HG03045 (cell line): Measurements from ENCODE around the gene UCN3.
"Not testable (repeated sequence)": the region's sequence is repeated elsewhere in the genome, so short reads cannot be mapped to it uniquely, and the experiment has no call there.

Experiments used
- ATAC-seq: cut with Tn5 transposase; IDR thresholded peaks from one replicate; pipeline ENCODE4 v1.9.1; 2021; ENCODE audit warnings: mild to moderate bottlenecking, moderate library complexity; ENCODE audit not compliant: unreplicated experiment

UCN3 gene

GRCh38 chr10:5404208-5405041 is 39.7 kb downstream of the UCN3 start, which contains the start of gene TUBAL3:
Gene TUBAL3, minus strand, starts transcription at chr10:5404828. Its CDS starts 36 bp downstream, at chr10:5404792.
- no peak for ATAC-seq

GRCh38 chr10:5406918-5407317 is 42.2 kb downstream of the UCN3 start:
- ATAC-seq, result no peak

- ATAC-seq, result not testable (repeated sequence)
These were observed 46.0 kb downstream of the UCN3 start for GRCh38 chr10:5410787-5411186.

- ATAC-seq, result no peak
These were observed 47.1 kb downstream of the UCN3 start for GRCh38 chr10:5411941-5412276.

- ATAC-seq, result peak; percentile 97
These were observed 47.6 kb downstream of the UCN3 start, which contains the start of gene NET1 for GRCh38 chr10:5412277-5412941. Gene NET1, plus strand, starts transcription at chr10:5412557. Its CDS starts 136 bp downstream, at chr10:5412693.

- ATAC-seq, result no peak
These were observed 48.5 kb downstream of the UCN3 start for GRCh38 chr10:5413012-5413938.

DNA sequence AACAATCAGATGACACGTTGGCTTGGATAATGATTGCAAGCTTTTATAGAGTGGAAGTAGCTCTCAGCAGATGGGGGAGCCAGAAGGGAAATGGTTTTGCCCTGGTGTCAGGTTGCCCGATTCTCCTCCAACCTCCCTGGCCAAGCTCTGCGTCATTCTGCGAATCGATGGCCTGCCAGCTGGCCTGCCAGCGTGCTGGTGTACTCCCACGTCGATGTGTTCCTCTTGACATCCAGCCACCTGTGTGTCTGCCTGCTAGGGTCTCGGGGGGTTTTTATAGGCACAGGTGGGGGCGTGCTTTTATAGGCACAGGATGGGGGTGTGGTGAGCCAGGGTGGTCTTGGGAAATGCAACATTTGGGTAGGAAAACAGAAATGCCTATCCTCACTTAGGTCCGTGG is 52.2 kb downstream of the UCN3 start:
- ATAC-seq, result no peak

DNA sequence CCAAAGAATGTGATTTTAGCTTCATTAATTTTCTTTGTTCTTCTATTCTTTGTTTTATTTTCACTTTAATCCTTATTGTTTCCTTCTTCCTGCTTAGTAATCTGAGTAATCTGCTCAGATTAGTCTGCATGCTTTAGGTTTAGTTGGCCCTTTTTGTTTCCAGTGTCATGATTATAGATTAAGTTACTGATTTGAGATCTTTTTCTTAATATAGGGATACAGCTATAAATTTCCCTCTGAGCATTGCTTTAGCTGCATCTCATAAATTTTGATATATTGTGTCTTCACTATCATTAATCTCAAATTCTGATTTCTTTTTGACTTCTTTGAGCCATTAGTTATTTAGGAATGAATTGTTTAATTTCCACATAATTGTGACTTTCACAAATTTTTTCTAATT is 53.8 kb downstream of the UCN3 start:
- ATAC-seq, result no peak

- no peak for ATAC-seq
These were observed 54.8 kb downstream of the UCN3 start for GRCh38 chr10:5419466-5420094.

DNA sequence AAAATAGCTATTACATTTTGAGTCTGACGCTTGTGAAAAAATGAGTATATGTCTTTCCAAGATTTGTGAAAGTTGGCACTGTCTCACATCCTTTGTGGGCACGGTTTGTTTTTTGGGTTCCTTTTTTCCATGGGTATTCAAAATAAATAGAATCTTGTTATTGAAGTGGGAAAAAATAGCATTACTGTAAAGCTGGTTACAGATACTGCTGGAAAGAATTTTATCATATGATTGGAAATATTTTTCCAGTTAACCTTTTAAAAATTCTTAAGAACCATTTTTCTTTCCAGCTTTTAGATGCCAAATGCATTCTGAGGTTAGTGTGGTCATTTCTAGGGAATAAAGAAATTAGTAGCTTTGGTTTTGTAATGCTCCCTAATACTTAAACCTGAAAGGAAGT is 59.0 kb downstream of the UCN3 start:
- no peak for ATAC-seq
